ENCODE results near the gene DOCK4.

DNA sequence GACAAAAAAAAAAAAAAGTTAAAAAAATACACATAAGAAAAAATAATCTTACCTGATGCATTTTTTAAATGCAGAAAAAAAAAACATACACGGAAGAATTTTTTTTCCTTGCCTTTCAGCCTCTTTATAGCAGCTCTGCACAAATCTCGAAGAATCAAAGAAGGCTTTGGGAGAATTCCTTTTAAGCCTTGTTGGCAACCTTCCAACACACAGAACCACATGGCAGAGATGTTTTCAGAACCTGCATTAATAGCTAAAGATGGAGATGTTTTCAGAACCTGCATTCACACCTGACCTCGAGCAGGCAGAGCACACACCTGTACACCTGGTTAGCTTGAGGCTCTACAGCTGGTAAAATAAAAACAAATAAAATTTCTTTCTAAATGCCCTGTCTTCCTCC, 65.6 kb downstream of the DOCK4 start:
- TF ChIP-seq, protein P1, sequence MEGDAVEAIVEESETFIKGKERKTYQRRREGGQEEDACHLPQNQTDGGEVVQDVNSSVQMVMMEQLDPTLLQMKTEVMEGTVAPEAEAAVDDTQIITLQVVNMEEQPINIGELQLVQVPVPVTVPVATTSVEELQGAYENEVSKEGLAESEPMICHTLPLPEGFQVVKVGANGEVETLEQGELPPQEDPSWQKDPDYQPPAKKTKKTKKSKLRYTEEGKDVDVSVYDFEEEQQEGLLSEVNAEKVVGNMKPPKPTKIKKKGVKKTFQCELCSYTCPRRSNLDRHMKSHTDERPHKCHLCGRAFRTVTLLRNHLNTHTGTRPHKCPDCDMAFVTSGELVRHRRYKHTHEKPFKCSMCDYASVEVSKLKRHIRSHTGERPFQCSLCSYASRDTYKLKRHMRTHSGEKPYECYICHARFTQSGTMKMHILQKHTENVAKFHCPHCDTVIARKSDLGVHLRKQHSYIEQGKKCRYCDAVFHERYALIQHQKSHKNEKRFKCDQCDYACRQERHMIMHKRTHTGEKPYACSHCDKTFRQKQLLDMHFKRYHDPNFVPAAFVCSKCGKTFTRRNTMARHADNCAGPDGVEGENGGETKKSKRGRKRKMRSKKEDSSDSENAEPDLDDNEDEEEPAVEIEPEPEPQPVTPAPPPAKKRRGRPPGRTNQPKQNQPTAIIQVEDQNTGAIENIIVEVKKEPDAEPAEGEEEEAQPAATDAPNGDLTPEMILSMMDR (IDR thresholded peaks at IDR 0.05; ENCODE audit: low read depth, low read length, missing input control) = no peak
- no peak for TF ChIP-seq TAF1 (conservative IDR thresholded peaks at IDR 0.05)
- TF ChIP-seq EGR1 (IDR thresholded peaks at IDR 0.05; ENCODE audit: low read depth in 2 of 2) = no peak
- TF ChIP-seq, protein P2, sequence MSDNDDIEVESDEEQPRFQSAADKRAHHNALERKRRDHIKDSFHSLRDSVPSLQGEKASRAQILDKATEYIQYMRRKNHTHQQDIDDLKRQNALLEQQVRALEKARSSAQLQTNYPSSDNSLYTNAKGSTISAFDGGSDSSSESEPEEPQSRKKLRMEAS (IDR thresholded peaks at IDR 0.05) = no peak
- no peak for TF ChIP-seq JUND (IDR thresholded peaks at IDR 0.05)
- TF ChIP-seq YY1 (IDR thresholded peaks at IDR 0.05) = no peak
- TF ChIP-seq, protein P3, sequence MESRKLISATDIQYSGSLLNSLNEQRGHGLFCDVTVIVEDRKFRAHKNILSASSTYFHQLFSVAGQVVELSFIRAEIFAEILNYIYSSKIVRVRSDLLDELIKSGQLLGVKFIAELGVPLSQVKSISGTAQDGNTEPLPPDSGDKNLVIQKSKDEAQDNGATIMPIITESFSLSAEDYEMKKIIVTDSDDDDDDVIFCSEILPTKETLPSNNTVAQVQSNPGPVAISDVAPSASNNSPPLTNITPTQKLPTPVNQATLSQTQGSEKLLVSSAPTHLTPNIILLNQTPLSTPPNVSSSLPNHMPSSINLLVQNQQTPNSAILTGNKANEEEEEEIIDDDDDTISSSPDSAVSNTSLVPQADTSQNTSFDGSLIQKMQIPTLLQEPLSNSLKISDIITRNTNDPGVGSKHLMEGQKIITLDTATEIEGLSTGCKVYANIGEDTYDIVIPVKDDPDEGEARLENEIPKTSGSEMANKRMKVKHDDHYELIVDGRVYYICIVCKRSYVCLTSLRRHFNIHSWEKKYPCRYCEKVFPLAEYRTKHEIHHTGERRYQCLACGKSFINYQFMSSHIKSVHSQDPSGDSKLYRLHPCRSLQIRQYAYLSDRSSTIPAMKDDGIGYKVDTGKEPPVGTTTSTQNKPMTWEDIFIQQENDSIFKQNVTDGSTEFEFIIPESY (IDR thresholded peaks at IDR 0.05) = no peak
- no peak for TF ChIP-seq RAD21 (IDR thresholded peaks at IDR 0.05)
- no peak for TF ChIP-seq RXRA (IDR thresholded peaks at IDR 0.05)
- no peak for TF ChIP-seq FOXA1 (IDR thresholded peaks at IDR 0.05)
- no peak for TF ChIP-seq SP1 (IDR thresholded peaks at IDR 0.05)
- TF ChIP-seq, protein P4, sequence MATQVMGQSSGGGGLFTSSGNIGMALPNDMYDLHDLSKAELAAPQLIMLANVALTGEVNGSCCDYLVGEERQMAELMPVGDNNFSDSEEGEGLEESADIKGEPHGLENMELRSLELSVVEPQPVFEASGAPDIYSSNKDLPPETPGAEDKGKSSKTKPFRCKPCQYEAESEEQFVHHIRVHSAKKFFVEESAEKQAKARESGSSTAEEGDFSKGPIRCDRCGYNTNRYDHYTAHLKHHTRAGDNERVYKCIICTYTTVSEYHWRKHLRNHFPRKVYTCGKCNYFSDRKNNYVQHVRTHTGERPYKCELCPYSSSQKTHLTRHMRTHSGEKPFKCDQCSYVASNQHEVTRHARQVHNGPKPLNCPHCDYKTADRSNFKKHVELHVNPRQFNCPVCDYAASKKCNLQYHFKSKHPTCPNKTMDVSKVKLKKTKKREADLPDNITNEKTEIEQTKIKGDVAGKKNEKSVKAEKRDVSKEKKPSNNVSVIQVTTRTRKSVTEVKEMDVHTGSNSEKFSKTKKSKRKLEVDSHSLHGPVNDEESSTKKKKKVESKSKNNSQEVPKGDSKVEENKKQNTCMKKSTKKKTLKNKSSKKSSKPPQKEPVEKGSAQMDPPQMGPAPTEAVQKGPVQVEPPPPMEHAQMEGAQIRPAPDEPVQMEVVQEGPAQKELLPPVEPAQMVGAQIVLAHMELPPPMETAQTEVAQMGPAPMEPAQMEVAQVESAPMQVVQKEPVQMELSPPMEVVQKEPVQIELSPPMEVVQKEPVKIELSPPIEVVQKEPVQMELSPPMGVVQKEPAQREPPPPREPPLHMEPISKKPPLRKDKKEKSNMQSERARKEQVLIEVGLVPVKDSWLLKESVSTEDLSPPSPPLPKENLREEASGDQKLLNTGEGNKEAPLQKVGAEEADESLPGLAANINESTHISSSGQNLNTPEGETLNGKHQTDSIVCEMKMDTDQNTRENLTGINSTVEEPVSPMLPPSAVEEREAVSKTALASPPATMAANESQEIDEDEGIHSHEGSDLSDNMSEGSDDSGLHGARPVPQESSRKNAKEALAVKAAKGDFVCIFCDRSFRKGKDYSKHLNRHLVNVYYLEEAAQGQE (IDR thresholded peaks at IDR 0.05) = no peak

Measured in liver (tissue), 3 donors.